Neural progenitor cell (in vitro differentiated cells): Measurements from ENCODE around the gene TMEM242. TPM values are rescaled to one million over a fixed set of nuclear protein-coding genes. Genes with fewer than 3 reads are reported as not detected.

Experiments
- DNase-seq: peaks from one replicate; pipeline ENCODE4 v3.0.0-alpha.2; 2016; ENCODE audit warnings: low spot score
- H2AFZ ChIP-seq: fragments of 200-600 bp; sonication (generic); replicated peaks from 2 replicates; pipeline ENCODE4 v1.6.1; 2016; ENCODE audit warnings: antibody characterized with exemption
- H3F3A ChIP-seq: fragments of 200-600 bp; sonication (generic); 2 replicates; pipeline ENCODE4 v1.6.1; 2016; ENCODE audit warnings: antibody characterized with exemption, low read depth
- H3K27ac ChIP-seq: fragments of 200-600 bp; sonication (generic); 2 replicates; pipeline ENCODE4 v1.5.1; 2016; ENCODE audit warnings: mild to moderate bottlenecking
- H3K27me3 ChIP-seq: fragments of 200-600 bp; sonication (generic); 2 replicates; pipeline ENCODE4 v1.6.1; 2016; ENCODE audit warnings: mild to moderate bottlenecking, moderate library complexity
- H3K36me3 ChIP-seq: fragments of 200-600 bp; sonication (generic); 2 replicates; pipeline ENCODE4 v1.5.1; 2016
- H3K4me1 ChIP-seq: fragments of 200-600 bp; sonication (generic); 2 replicates; pipeline ENCODE4 v1.6.1; 2016; ENCODE audit warnings: mixed run types
- H3K4me2 ChIP-seq: fragments of 200-600 bp; sonication (generic); 2 replicates; pipeline ENCODE4 v1.6.1; 2016
- H3K4me3 ChIP-seq: fragments of 200-600 bp; sonication (generic); 2 replicates; pipeline ENCODE4 v1.5.1; 2016
- H3K79me2 ChIP-seq: fragments of 200-600 bp; sonication (generic); 2 replicates; pipeline ENCODE4 v1.6.1; 2016; ENCODE audit warnings: low read depth
- H3K9ac ChIP-seq: fragments of 200-600 bp; sonication (generic); 2 replicates; pipeline ENCODE4 v1.6.1; 2016
- H3K9me3 ChIP-seq: fragments of 200-600 bp; sonication (generic); 2 replicates; pipeline ENCODE4 v1.5.1; 2016; ENCODE audit warnings: low read depth
- H4K20me1 ChIP-seq: fragments of 200-600 bp; sonication (generic); 2 replicates; pipeline ENCODE4 v1.6.1; 2016; ENCODE audit warnings: low read depth
- H3K27ac Mint-ChIP-seq: 3 replicates; pipeline ENCODE4 v1.8.0; 2021; ENCODE audit warnings: mixed read lengths
- H3K27me3 Mint-ChIP-seq: 2 replicates; pipeline ENCODE4 v1.8.0; 2022; ENCODE audit warnings: low read depth, mild to moderate bottlenecking, inconsistent platforms, moderate library complexity, mixed read lengths; ENCODE audit not compliant: insufficient read depth
- H3K36me3 Mint-ChIP-seq: 3 replicates; pipeline ENCODE4 v1.8.0; 2021; ENCODE audit warnings: mixed read lengths
- H3K4me1 Mint-ChIP-seq: 3 replicates; pipeline ENCODE4 v1.8.0; 2021; ENCODE audit warnings: mixed read lengths
- H3K4me3 Mint-ChIP-seq: 3 replicates; pipeline ENCODE4 v1.8.0; 2021; ENCODE audit warnings: mild to moderate bottlenecking, moderate library complexity, mixed read lengths
- H3K9me3 Mint-ChIP-seq: 3 replicates; pipeline ENCODE4 v1.8.0; 2020; ENCODE audit warnings: mixed read lengths
- EZH2 ChIP-seq: fragments of 200-600 bp; sonication (generic); IDR thresholded peaks from 2 replicates; pipeline ENCODE4 v1.6.1; 2017; ENCODE audit warnings: antibody characterized with exemption, mild to moderate bottlenecking, moderate library complexity
- EZH2phosphoT487 ChIP-seq: fragments of 200-600 bp; sonication (generic); IDR thresholded peaks from 2 replicates; pipeline ENCODE4 v1.6.1; 2017; ENCODE audit warnings: antibody characterized with exemption
- total RNA-seq: library from RNA; depleted of rRNA; stranded (reverse); fragments of >200 nt; gene quantifications from 2 replicates; pipeline ENCODE4 v1.2.3, GENCODE V29; 2015; ENCODE audit warnings: low replicate concordance
- TF ChIP-seq, protein P1 (sequence below): fragments of 200-600 bp; sonication (generic); IDR thresholded peaks from 2 replicates; pipeline ENCODE4 v1.5.1; 2017; ENCODE audit warnings: antibody characterized with exemption, mild to moderate bottlenecking

Gene TMEM242
- total RNA-seq, 1 donor from 2014 or later = 9.9 TPM

DNA sequence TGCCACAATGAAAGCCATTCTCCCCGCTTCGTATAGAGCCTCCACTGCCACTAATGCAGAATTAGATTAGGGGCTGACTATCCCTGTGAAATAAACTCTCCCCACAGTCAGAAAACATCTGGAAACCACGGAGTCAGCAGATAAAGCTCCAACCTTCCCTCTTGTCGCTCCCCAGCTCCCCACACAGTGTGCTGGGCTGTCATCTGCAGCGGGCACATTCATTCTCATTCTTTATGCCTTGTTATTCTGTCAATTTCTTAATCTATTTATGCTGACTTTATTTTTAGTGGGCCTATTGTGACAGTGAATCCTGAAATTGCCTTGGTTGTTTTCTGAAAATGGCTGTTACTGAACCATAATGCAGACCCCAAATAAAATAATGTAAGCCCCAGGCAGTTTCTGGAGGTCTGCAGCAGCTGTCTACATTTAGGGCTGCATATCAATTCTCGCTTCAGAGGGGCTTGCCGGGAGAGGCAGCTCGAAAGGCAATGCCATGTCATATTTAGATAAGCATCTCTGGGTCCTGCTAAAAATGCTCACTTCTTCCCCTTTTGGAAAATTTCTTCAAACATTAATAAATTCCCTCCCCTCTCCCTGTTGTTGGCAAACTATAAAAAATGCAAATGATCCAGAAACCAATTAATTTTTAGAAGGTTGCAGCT lies 71.6 kb downstream of the TMEM242 start:
- Histone ChIP-seq H3K4me1 (no peaks in the 10 kb centered on the region), H2AFZ (no peak overlapping the region), H3K27me3 (no peaks in the 10 kb centered on the region), H3K9me3 (no peaks in the 10 kb centered on the region), H3K4me3 (no peak overlapping the region), H3K36me3 (no peaks in the 10 kb centered on the region), H3K79me2 (no peaks in the 10 kb centered on the region), H3F3A (no peaks in the 10 kb centered on the region), H4K20me1 (no peaks in the 10 kb centered on the region), H3K4me2 (no peak overlapping the region), H3K27ac (no peak overlapping the region), H3K9ac (no peak overlapping the region)
- Mint-ChIP-seq H3K36me3 (no peaks in the 10 kb centered on the region), H3K4me3 (no peak overlapping the region), H3K27ac (no peak overlapping the region), H3K4me1 (peaks cover 2% of the 10 kb centered on the region), H3K9me3 (peaks cover 14% of the 10 kb centered on the region), H3K27me3 (peaks cover 3% of the 10 kb centered on the region)
- TF ChIP-seq EZH2phosphoT487 (no peak), EZH2 (no peak)
- TF ChIP-seq, protein P1, sequence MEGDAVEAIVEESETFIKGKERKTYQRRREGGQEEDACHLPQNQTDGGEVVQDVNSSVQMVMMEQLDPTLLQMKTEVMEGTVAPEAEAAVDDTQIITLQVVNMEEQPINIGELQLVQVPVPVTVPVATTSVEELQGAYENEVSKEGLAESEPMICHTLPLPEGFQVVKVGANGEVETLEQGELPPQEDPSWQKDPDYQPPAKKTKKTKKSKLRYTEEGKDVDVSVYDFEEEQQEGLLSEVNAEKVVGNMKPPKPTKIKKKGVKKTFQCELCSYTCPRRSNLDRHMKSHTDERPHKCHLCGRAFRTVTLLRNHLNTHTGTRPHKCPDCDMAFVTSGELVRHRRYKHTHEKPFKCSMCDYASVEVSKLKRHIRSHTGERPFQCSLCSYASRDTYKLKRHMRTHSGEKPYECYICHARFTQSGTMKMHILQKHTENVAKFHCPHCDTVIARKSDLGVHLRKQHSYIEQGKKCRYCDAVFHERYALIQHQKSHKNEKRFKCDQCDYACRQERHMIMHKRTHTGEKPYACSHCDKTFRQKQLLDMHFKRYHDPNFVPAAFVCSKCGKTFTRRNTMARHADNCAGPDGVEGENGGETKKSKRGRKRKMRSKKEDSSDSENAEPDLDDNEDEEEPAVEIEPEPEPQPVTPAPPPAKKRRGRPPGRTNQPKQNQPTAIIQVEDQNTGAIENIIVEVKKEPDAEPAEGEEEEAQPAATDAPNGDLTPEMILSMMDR = no peak
- no peak for DNase-seq

DNA sequence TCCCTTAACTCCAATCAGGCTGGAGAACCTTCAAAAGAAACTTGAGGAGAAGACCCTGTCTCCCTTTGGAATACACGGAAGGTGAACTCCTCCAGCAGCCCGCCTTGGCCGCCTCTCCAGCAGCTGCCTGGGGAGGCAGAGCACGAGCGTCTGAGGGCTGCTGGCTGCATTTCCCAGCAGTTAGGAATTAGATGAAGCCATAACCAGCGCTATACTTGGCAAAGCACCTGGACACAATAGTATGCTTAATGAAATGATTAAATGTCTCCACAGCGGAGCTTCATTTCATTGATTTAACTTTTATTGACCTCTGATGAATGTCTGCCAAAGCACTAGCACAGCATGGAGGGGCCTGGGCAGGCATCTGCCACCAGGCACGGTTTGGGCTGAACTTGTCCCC lies 73.5 kb downstream of the TMEM242 start:
- Histone ChIP-seq H3F3A (no peaks in the 10 kb centered on the region), H4K20me1 (no peaks in the 10 kb centered on the region), H3K27ac (no peak overlapping the region), H3K9me3 (no peaks in the 10 kb centered on the region), H3K27me3 (no peaks in the 10 kb centered on the region), H3K79me2 (no peaks in the 10 kb centered on the region), H2AFZ (no peak overlapping the region), H3K4me3 (no peak overlapping the region), H3K4me2 (no peak overlapping the region), H3K36me3 (no peaks in the 10 kb centered on the region), H3K9ac (no peak overlapping the region), H3K4me1 (no peaks in the 10 kb centered on the region)
- Mint-ChIP-seq H3K36me3 (no peaks in the 10 kb centered on the region), H3K4me1 (peaks cover 17% of the 10 kb centered on the region), H3K27ac (no peak overlapping the region), H3K4me3 (no peak overlapping the region), H3K9me3 (peaks cover 14% of the 10 kb centered on the region), H3K27me3 (peaks cover 2% of the 10 kb centered on the region)
- TF ChIP-seq, protein P1 = no peak
- TF ChIP-seq EZH2phosphoT487 (no peak), EZH2 (no peak)
- DNase-seq = no peak

DNA sequence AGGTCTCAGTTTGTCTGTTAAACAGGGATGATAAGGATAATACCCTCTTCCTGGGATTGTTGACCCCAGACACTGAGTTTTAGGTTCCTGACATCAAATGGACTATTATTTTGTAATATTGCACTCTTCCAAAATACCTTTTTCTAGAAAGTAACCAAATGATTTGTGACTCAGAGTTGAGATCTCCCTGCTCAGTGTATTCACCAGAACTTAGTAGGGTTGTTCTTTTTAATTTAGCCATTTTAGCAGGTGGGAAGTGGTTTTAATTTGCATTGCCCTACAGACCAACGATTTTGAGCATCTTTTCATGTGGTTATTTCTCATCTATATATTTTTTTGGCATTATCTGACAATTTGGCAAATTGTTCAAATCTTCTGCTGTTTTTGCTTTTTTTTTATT lies 75.1 kb downstream of the TMEM242 start:
- no peaks in the 10 kb centered on the region for H3K4me1 ChIP-seq
- H3K4me1 Mint-ChIP-seq = peaks cover 22% of the 10 kb centered on the region
- H4K20me1 ChIP-seq = no peaks in the 10 kb centered on the region
- H3K27me3 ChIP-seq = no peaks in the 10 kb centered on the region
- H3K4me3 ChIP-seq = no peak overlapping the region
- peaks cover 6% of the 10 kb centered on the region for H3K27me3 Mint-ChIP-seq
- peaks cover 15% of the 10 kb centered on the region for H3K9me3 Mint-ChIP-seq
- H3K9ac ChIP-seq = no peak overlapping the region
- no peak for DNase-seq
- TF ChIP-seq, protein P1 = no peak
- TF ChIP-seq EZH2 (no peak), EZH2phosphoT487 (no peak)
- no peaks in the 10 kb centered on the region for H3K36me3 ChIP-seq
- no peak overlapping the region for H3K4me3 Mint-ChIP-seq
- no peaks in the 10 kb centered on the region for H3F3A ChIP-seq
- no peak overlapping the region for H3K4me2 ChIP-seq
- no peaks in the 10 kb centered on the region for H3K36me3 Mint-ChIP-seq
- no peaks in the 10 kb centered on the region for H3K79me2 ChIP-seq
- no peak overlapping the region for H3K27ac ChIP-seq
- no peak overlapping the region for H2AFZ ChIP-seq
- no peaks in the 10 kb centered on the region for H3K9me3 ChIP-seq
- H3K27ac Mint-ChIP-seq = no peak overlapping the region
